Measurements from ENCODE around the gene TMEM61. TPM values are rescaled to one million over a fixed set of nuclear protein-coding genes. Genes with fewer than 3 reads are reported as not detected.

Gene TMEM61
- total RNA-seq, 4 donors from 2014 or later: not detected

- no peak for TF ChIP-seq CTCF (IDR thresholded peaks at IDR 0.05; ENCODE audit: low read depth)
These were observed 27.3 kb upstream of the TMEM61 start for GRCh38 chr1:54952950-54953718.

- no peak for TF ChIP-seq CTCF (IDR thresholded peaks at IDR 0.05; ENCODE audit: low read depth)
These were observed 26.6 kb upstream of the TMEM61 start for GRCh38 chr1:54953846-54954245.

GRCh38 chr1:54955359-54955758 is 25.1 kb upstream of the TMEM61 start:
- TF ChIP-seq CTCF (IDR thresholded peaks at IDR 0.05; ENCODE audit: low read depth): no peak

GRCh38 chr1:54956726-54957125 is 23.7 kb upstream of the TMEM61 start:
- TF ChIP-seq CTCF (IDR thresholded peaks at IDR 0.05; ENCODE audit: low read depth): no peak

DNA sequence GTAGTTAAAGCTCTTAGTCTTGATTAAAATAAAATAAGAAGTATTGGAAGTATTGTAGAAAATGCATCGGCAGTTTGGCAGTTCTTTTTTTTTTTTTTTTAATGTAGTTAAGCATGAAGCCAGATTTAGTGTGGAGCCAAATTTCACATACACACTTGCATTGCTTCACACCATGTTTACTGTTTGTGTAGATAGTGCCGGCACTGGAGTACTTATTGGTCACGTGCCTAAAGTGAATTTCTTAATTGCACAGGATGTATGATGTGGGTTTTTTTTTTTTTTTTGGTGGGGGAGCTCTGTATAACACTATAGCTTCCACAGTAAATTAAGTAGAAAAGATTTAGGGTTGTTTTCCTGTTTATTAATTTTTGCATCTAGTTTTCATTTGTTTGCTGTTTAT is 21.2 kb upstream of the TMEM61 start:
- TF ChIP-seq CTCF (IDR thresholded peaks at IDR 0.05; ENCODE audit: low read depth): no peak

DNA sequence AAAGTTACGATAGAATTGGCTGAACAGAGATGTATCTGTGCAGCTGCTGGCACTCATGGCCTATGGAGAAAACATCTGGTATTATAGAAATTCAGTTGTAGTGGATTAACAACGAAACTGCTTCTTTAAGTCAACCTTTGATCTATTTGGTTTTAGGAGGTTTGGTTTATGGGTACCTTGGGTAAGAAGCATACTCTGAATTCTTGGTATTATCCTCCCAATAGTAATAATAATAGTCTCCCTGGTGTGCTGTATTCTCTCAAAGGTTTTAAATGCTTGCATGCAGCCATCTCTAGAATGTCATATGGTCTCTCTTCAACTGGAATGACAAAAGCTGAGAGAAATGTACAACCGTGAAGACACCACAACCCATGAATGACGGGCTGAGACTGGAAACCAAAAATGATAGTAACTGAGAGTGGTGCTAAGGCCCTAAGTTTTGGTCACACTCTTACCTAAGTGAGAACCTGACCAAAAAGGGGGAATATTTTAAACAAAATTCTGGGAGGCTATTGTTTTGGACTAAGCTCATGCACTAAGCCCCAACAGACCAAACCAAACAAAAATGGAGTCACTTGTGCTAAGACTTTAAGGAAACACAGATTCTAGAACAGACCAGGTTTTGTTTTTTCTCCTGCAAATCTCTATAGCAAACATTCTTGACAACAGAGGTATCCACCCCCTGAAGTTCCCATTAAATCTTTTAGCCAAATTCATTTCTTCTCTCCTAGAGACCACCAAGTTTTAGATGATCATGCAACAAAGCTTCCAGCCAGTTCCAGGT is 17.6 kb upstream of the TMEM61 start:
- TF ChIP-seq CTCF (IDR thresholded peaks at IDR 0.05; ENCODE audit: low read depth): no peak

DNA sequence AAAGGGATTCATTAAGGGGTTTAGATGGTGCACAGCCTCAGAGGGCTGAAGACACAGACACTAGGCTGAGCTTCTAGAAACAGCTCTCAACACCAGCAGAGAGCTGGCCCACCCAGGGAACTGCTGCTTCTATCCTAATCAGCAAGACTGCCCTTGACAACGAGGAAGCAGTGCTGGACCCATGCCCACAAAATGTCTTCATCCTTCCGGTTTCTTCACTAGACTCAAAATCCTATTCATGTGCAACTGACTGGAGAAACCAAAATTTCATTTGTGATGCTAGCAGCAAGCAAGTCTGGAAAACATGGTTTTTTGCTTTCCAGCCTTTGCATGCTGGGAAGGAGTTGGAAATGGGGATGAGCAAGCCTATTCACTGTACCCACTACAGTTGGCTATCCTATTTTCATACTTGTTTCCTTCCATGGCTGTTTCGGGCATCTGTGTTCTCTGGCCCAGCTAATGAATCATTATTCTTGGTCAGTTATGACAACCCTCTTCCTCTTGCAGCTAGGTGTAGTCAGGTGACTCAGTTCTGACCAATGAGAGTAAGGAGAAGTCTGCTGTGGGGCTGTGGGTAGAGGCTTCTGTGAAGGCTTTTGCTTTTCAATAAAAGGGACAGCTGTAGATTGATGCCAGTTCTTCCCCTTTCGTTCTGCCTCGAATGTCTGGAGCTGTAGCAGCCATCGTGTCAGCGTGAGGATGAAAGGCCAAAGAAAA is 14.6 kb upstream of the TMEM61 start:
- TF ChIP-seq CTCF (IDR thresholded peaks at IDR 0.05; ENCODE audit: low read depth): no peak

Measured in subcutaneous adipose tissue (tissue), 4 donors.